CD14-positive monocyte (primary cell): ENCODE measurements around the gene UNC5C. TPM values are rescaled to one million over a fixed set of nuclear protein-coding genes. Genes with fewer than 3 reads are reported as not detected.

Source experiments
- DNase-seq, 3 donors: peaks; one replicate each; pipeline ENCODE4 v3.0.0-alpha.2; 2011 to 2022
- H2AFZ ChIP-seq: 2 replicates; pipeline ENCODE4 v1.6.0; 2012; ENCODE audit warnings: mild to moderate bottlenecking, low read depth, low read length, inconsistent platforms; ENCODE audit not compliant: insufficient read depth, poor library complexity, severe bottlenecking
- H3K27ac ChIP-seq, 2 donors: 1 replicate in 1 of 2; 2 replicates in 1 of 2; pipeline ENCODE4 v1.5.1; 2012 to 2013; ENCODE audit warnings: low read length in 2 of 2, control low read depth in 1 of 2, inconsistent platforms in 1 of 2, low read depth in 1 of 2, mild to moderate bottlenecking in 1 of 2
- H3K27me3 ChIP-seq, 2 donors: one replicate each; pipeline versions ENCODE4 v1.6.0 to v1.6.1; 2011 to 2013; ENCODE audit warnings: low read length in 2 of 2; ENCODE audit not compliant: control insufficient read depth in 2 of 2, insufficient read depth in 2 of 2
- H3K36me3 ChIP-seq, 2 donors: replicated peaks in 1 of 2; 1 replicate in 1 of 2; 2 replicates in 1 of 2; pipeline versions ENCODE4 v1.5.1 to v1.6.1; 2012 to 2013; ENCODE audit warnings: low read length in 2 of 2, control low read depth in 1 of 2, inconsistent platforms in 1 of 2, mild to moderate bottlenecking in 1 of 2; ENCODE audit not compliant: insufficient read depth in 2 of 2, control insufficient read depth in 1 of 2
- H3K4me1 ChIP-seq, 2 donors: 1 replicate in 1 of 2; 2 replicates in 1 of 2; pipeline versions ENCODE4 v1.5.1 to v1.6.1; 2012 to 2013; ENCODE audit warnings: low read length in 2 of 2, control low read depth in 1 of 2, inconsistent platforms in 1 of 2, mild to moderate bottlenecking in 1 of 2, moderate library complexity in 1 of 2; ENCODE audit not compliant: insufficient read depth in 2 of 2, control insufficient read depth in 1 of 2
- H3K4me2 ChIP-seq: replicated peaks from 2 replicates; pipeline ENCODE3; 2012; ENCODE audit warnings: low read length, moderate library complexity, mild to moderate bottlenecking; ENCODE audit not compliant: poor library complexity, severe bottlenecking; ENCODE audit errors: extremely low read depth
- H3K4me3 ChIP-seq, 3 experiments: fragments of 200-600 bp in 1 of 3; sonication (generic) in 1 of 3; replicated peaks in 1 of 3; 1 replicate in 2 of 3; 2 replicates in 1 of 3; pipeline ENCODE4 v1.5.1; 2011 to 2013; ENCODE audit warnings: low read length in 3 of 3, mild to moderate bottlenecking in 3 of 3, control low read depth in 2 of 3, low read depth in 2 of 3, inconsistent platforms in 1 of 3, moderate library complexity in 1 of 3
- H3K79me2 ChIP-seq: 2 replicates; pipeline ENCODE4 v1.6.0; 2012; ENCODE audit warnings: mild to moderate bottlenecking, control low read depth, inconsistent platforms, low read length, moderate library complexity; ENCODE audit not compliant: insufficient read depth
- H3K9ac ChIP-seq: 2 replicates; pipeline ENCODE4 v1.6.0; 2017; ENCODE audit warnings: low read length, mild to moderate bottlenecking; ENCODE audit not compliant: insufficient read depth, poor library complexity, severe bottlenecking
- H3K9me3 ChIP-seq, 2 donors: replicated peaks in 1 of 2; 1 replicate in 1 of 2; 2 replicates in 1 of 2; pipeline versions ENCODE4 v1.5.1 to v1.6.1; 2012 to 2013; ENCODE audit warnings: low read length in 2 of 2, control low read depth in 1 of 2; ENCODE audit not compliant: control insufficient read depth in 1 of 2, insufficient read depth in 1 of 2
- H4K20me1 ChIP-seq: 2 replicates; pipeline ENCODE4 v1.6.0; 2012; ENCODE audit warnings: mild to moderate bottlenecking, low read length, control low read depth, moderate library complexity; ENCODE audit not compliant: insufficient read depth
- H3K27ac Mint-ChIP-seq, 7 donors: one replicate each; pipeline ENCODE4 v1.8.0; 2020; ENCODE audit warnings: mild to moderate bottlenecking in 7 of 7, mixed read lengths in 7 of 7, moderate library complexity in 6 of 7, inconsistent platforms in 2 of 7
- H3K27me3 Mint-ChIP-seq, 3 donors: one replicate each; pipeline ENCODE4 v1.8.0; 2021 to 2022; ENCODE audit warnings: low read depth in 3 of 3, mild to moderate bottlenecking in 3 of 3, mixed read lengths in 3 of 3, moderate library complexity in 3 of 3, inconsistent platforms in 1 of 3
- H3K36me3 Mint-ChIP-seq, 2 donors: one replicate each; pipeline ENCODE4 v1.8.0; 2020; ENCODE audit warnings: mixed read lengths in 2 of 2, inconsistent platforms in 1 of 2, mild to moderate bottlenecking in 1 of 2
- H3K4me1 Mint-ChIP-seq: one replicate; pipeline ENCODE4 v1.8.0; 2020; ENCODE audit warnings: mild to moderate bottlenecking, mixed read lengths
- H3K4me3 Mint-ChIP-seq, 2 donors: one replicate each; pipeline ENCODE4 v1.8.0; 2020; ENCODE audit warnings: mild to moderate bottlenecking in 2 of 2, mixed read lengths in 2 of 2, moderate library complexity in 1 of 2
- H3K9me3 Mint-ChIP-seq, 7 donors: one replicate each; pipeline ENCODE4 v1.8.0; 2020 to 2022; ENCODE audit warnings: mixed read lengths in 7 of 7, mild to moderate bottlenecking in 6 of 7, moderate library complexity in 6 of 7, inconsistent platforms in 2 of 7
- CTCF ChIP-seq: fragments of 200-600 bp; IDR thresholded peaks from one replicate; pipeline ENCODE4 v1.8.0; 2022; ENCODE audit warnings: antibody characterized with exemption, mild to moderate bottlenecking
- WGBS: methylation state at CpG from one replicate; pipeline ENCODE4 v1.1.5; 2013; ENCODE audit warnings: missing lambda C conversion rate; ENCODE audit not compliant: insufficient coverage; 5-methylcytosine and 5-hydroxymethylcytosine counted together
- intact Hi-C, 2 donors: fragments of 100-400 bp; cut with micrococcal nuclease; formaldehyde crosslinking; loops; one replicate each; pipeline versions ENCODE4 v1.15.0 to v1.15.1; 2023
- polyA plus RNA-seq, 3 donors: library from polyadenylated mRNA; depleted of rRNA in 1 of 3; unstranded in 2 of 3; stranded (reverse) in 1 of 3; fragments of 300-500 nt in 2 of 3; fragments of >200 nt in 1 of 3; fragmentation: Illumina TruSeq in 2 of 3; gene quantifications; 1 replicate in 2 of 3; 2 replicates in 1 of 3; pipeline ENCODE4 v1.2.3, GENCODE V29; 2012 to 2021

UNC5C gene
- polyA plus RNA-seq, 3 donors: 0.03 TPM; not detected in 2

- H3K9me3 ChIP-seq: no peaks in the 10 kb centered on the region
- intact Hi-C loops: no loop called here
- H3K4me1 ChIP-seq: no peaks in the 10 kb centered on the region
- H2AFZ ChIP-seq: no peak overlapping the region
- no peaks in the 10 kb centered on the region for H4K20me1 ChIP-seq
- H3K27me3 ChIP-seq: no peaks in the 10 kb centered on the region
- no peak overlapping the region for H3K27ac Mint-ChIP-seq
- no peaks in the 10 kb centered on the region for H3K79me2 ChIP-seq
- TF ChIP-seq CTCF: no peak
- peaks cover 0 to 8% (median 0%) of the 10 kb centered on the region in 7 donors for H3K9me3 Mint-ChIP-seq
- no CpG with 5 or more reads among the region's 1 CpG for WGBS
- no peak overlapping the region for H3K4me3 Mint-ChIP-seq
- no peaks in the 10 kb centered on the region for H3K36me3 Mint-ChIP-seq
- H3K27ac ChIP-seq: no peak overlapping the region
- H3K4me2 ChIP-seq: no peak overlapping the region
- no peak for DNase-seq
- no peaks in the 10 kb centered on the region for H3K36me3 ChIP-seq
- no peaks in the 10 kb centered on the region for H3K4me1 Mint-ChIP-seq
- H3K27me3 Mint-ChIP-seq: no peaks in the 10 kb centered on the region
- no peak overlapping the region for H3K4me3 ChIP-seq
- no peak overlapping the region for H3K9ac ChIP-seq
Observed at GRCh38 chr4:95515589-95515988, 33.2 kb downstream of the UNC5C start.

- WGBS: 93% methylated on average over 3 of the region's 4 CpGs
- H3K27me3 Mint-ChIP-seq: no peaks in the 10 kb centered on the region
- peaks cover 0 to 5% (median 0%) of the 10 kb centered on the region in 7 donors for H3K9me3 Mint-ChIP-seq
- Histone ChIP-seq H3K4me3 (no peak overlapping the region), H3K9me3 (no peaks in the 10 kb centered on the region), H2AFZ (no peak overlapping the region), H3K27ac (no peak overlapping the region), H3K36me3 (no peaks in the 10 kb centered on the region), H3K9ac (no peak overlapping the region), H4K20me1 (no peaks in the 10 kb centered on the region), H3K79me2 (no peaks in the 10 kb centered on the region), H3K4me1 (no peaks in the 10 kb centered on the region), H3K27me3 (no peaks in the 10 kb centered on the region), H3K4me2 (no peak overlapping the region)
- intact Hi-C loops: no loop called here
- H3K36me3 Mint-ChIP-seq: no peaks in the 10 kb centered on the region
- no peak for DNase-seq
- H3K4me3 Mint-ChIP-seq: no peak overlapping the region
- H3K4me1 Mint-ChIP-seq: no peaks in the 10 kb centered on the region
- TF ChIP-seq CTCF: no peak
- H3K27ac Mint-ChIP-seq: no peak overlapping the region
Observed at GRCh38 chr4:95513022-95513421, 35.8 kb downstream of the UNC5C start.
